ENCODE results near the gene ANOS1.

The ANOS1 gene

GRCh38 chrX:8755116-8755515, 23.2 kb upstream of the ANOS1 start:
- TF ChIP-seq SUZ12 (IDR thresholded peaks at IDR 0.05; ENCODE audit: extremely low read depth, insufficient read depth, insufficient read length): no peak
- TF ChIP-seq YY1 (IDR thresholded peaks at IDR 0.05; ENCODE audit: insufficient read depth, insufficient read length): no peak
- no peak for TF ChIP-seq ZNF274 (IDR thresholded peaks at IDR 0.05; ENCODE audit: low read depth, low read length)
- DNase-seq (ENCODE audit: low read depth, low spot score): no peak

GRCh38 chrX:8749697-8750096, 17.8 kb upstream of the ANOS1 start:
- no peak for TF ChIP-seq ZNF274 (IDR thresholded peaks at IDR 0.05; ENCODE audit: low read depth, low read length)
- TF ChIP-seq SUZ12 (IDR thresholded peaks at IDR 0.05; ENCODE audit: extremely low read depth, insufficient read depth, insufficient read length): no peak

More at GRCh38 chrX:8755116-8755515, 23.2 kb upstream of the ANOS1 start:
- H3K9ac ChIP-seq (ENCODE audit: insufficient read length, low read depth): no peak overlapping the region
- H3K36me3 ChIP-seq (ENCODE audit: insufficient read depth, insufficient read length, low read length): no peaks in the 10 kb centered on the region
- H3K27me3 ChIP-seq (ENCODE audit: insufficient read depth, insufficient read length): no peaks in the 10 kb centered on the region
- H3K9me3 ChIP-seq (ENCODE audit: insufficient read depth, low read length): peaks cover 7% of the 10 kb centered on the region; the same call in 1 of the 2 replicates
- H3K4me3 ChIP-seq (ENCODE audit: insufficient read length, low read depth): no peak overlapping the region
- H3K4me1 ChIP-seq (ENCODE audit: insufficient read depth, insufficient read length): no peaks in the 10 kb centered on the region

GRCh38 chrX:8748855-8749254, 16.9 kb upstream of the ANOS1 start:
- Histone ChIP-seq H3K9ac (ENCODE audit: insufficient read length, low read depth) (no peak overlapping the region), H3K36me3 (ENCODE audit: insufficient read depth, insufficient read length, low read length) (no peaks in the 10 kb centered on the region), H3K4me3 (ENCODE audit: insufficient read length, low read depth) (no peak overlapping the region), H3K27me3 (ENCODE audit: insufficient read depth, insufficient read length) (peaks cover 6% of the 10 kb centered on the region), H3K9me3 (ENCODE audit: insufficient read depth, low read length) (no peaks in the 10 kb centered on the region), H3K4me1 (ENCODE audit: insufficient read depth, insufficient read length) (no peaks in the 10 kb centered on the region)
- TF ChIP-seq YY1 (IDR thresholded peaks at IDR 0.05; ENCODE audit: insufficient read depth, insufficient read length): no peak
- no peak for TF ChIP-seq SUZ12 (IDR thresholded peaks at IDR 0.05; ENCODE audit: extremely low read depth, insufficient read depth, insufficient read length)
- TF ChIP-seq ZNF274 (IDR thresholded peaks at IDR 0.05; ENCODE audit: low read depth, low read length): no peak
- no peak for DNase-seq (ENCODE audit: low read depth, low spot score)

More at GRCh38 chrX:8749697-8750096, 17.8 kb upstream of the ANOS1 start:
- Histone ChIP-seq H3K4me1 (ENCODE audit: insufficient read depth, insufficient read length) (no peaks in the 10 kb centered on the region), H3K9ac (ENCODE audit: insufficient read length, low read depth) (no peak overlapping the region), H3K4me3 (ENCODE audit: insufficient read length, low read depth) (no peak overlapping the region), H3K36me3 (ENCODE audit: insufficient read depth, insufficient read length, low read length) (no peaks in the 10 kb centered on the region), H3K27me3 (ENCODE audit: insufficient read depth, insufficient read length) (peaks cover 6% of the 10 kb centered on the region), H3K9me3 (ENCODE audit: insufficient read depth, low read length) (no peaks in the 10 kb centered on the region)
- DNase-seq (ENCODE audit: low read depth, low spot score): no peak

GRCh38 chrX:8743126-8743732, 11.3 kb upstream of the ANOS1 start:
- DNase-seq (ENCODE audit: low read depth, low spot score): no peak
- Histone ChIP-seq H3K4me3 (ENCODE audit: insufficient read length, low read depth) (no peak overlapping the region), H3K9ac (ENCODE audit: insufficient read length, low read depth) (no peak overlapping the region), H3K4me1 (ENCODE audit: insufficient read depth, insufficient read length) (no peaks in the 10 kb centered on the region), H3K36me3 (ENCODE audit: insufficient read depth, insufficient read length, low read length) (no peaks in the 10 kb centered on the region), H3K9me3 (ENCODE audit: insufficient read depth, low read length) (no peaks in the 10 kb centered on the region), H3K27me3 (ENCODE audit: insufficient read depth, insufficient read length) (no peaks in the 10 kb centered on the region)
- TF ChIP-seq YY1 (IDR thresholded peaks at IDR 0.05; ENCODE audit: insufficient read depth, insufficient read length) (no peak), SUZ12 (IDR thresholded peaks at IDR 0.05; ENCODE audit: extremely low read depth, insufficient read depth, insufficient read length) (no peak), ZNF274 (IDR thresholded peaks at IDR 0.05; ENCODE audit: low read depth, low read length) (no peak)

- Histone ChIP-seq H3K4me1 (ENCODE audit: insufficient read depth, insufficient read length) (no peaks in the 10 kb centered on the region), H3K9me3 (ENCODE audit: insufficient read depth, low read length) (no peaks in the 10 kb centered on the region), H3K4me3 (ENCODE audit: insufficient read length, low read depth) (no peak overlapping the region), H3K36me3 (ENCODE audit: insufficient read depth, insufficient read length, low read length) (no peaks in the 10 kb centered on the region), H3K27me3 (ENCODE audit: insufficient read depth, insufficient read length) (no peaks in the 10 kb centered on the region), H3K9ac (ENCODE audit: insufficient read length, low read depth) (no peak overlapping the region)
- TF ChIP-seq SUZ12 (IDR thresholded peaks at IDR 0.05; ENCODE audit: extremely low read depth, insufficient read depth, insufficient read length) (no peak), ZNF274 (IDR thresholded peaks at IDR 0.05; ENCODE audit: low read depth, low read length) (no peak), YY1 (IDR thresholded peaks at IDR 0.05; ENCODE audit: insufficient read depth, insufficient read length) (no peak)
- no peak for DNase-seq (ENCODE audit: low read depth, low spot score)
These were observed 10.0 kb upstream of the ANOS1 start for GRCh38 chrX:8741981-8742380.

- no peak for DNase-seq (ENCODE audit: low read depth, low spot score)
- H3K9ac ChIP-seq (ENCODE audit: insufficient read length, low read depth): no peak overlapping the region
- no peak for TF ChIP-seq SUZ12 (IDR thresholded peaks at IDR 0.05; ENCODE audit: extremely low read depth, insufficient read depth, insufficient read length)
- TF ChIP-seq ZNF274 (IDR thresholded peaks at IDR 0.05; ENCODE audit: low read depth, low read length): no peak
- TF ChIP-seq YY1 (IDR thresholded peaks at IDR 0.05; ENCODE audit: insufficient read depth, insufficient read length): no peak
- no peak overlapping the region for H3K4me3 ChIP-seq (ENCODE audit: insufficient read length, low read depth)
- H3K36me3 ChIP-seq (ENCODE audit: insufficient read depth, insufficient read length, low read length): no peaks in the 10 kb centered on the region
- peaks cover 12% of the 10 kb centered on the region for H3K27me3 ChIP-seq (ENCODE audit: insufficient read depth, insufficient read length)
- no peaks in the 10 kb centered on the region for H3K4me1 ChIP-seq (ENCODE audit: insufficient read depth, insufficient read length)
- no peaks in the 10 kb centered on the region for H3K9me3 ChIP-seq (ENCODE audit: insufficient read depth, low read length)
These were observed 6.8 kb upstream of the ANOS1 start for GRCh38 chrX:8738588-8739189.

GRCh38 chrX:8737883-8738282, 5.9 kb upstream of the ANOS1 start:
- no peaks in the 10 kb centered on the region for H3K36me3 ChIP-seq (ENCODE audit: insufficient read depth, insufficient read length, low read length)
- H3K27me3 ChIP-seq (ENCODE audit: insufficient read depth, insufficient read length): peaks cover 20% of the 10 kb centered on the region
- no peak overlapping the region for H3K4me3 ChIP-seq (ENCODE audit: insufficient read length, low read depth)
- no peak overlapping the region for H3K9ac ChIP-seq (ENCODE audit: insufficient read length, low read depth)
- no peaks in the 10 kb centered on the region for H3K4me1 ChIP-seq (ENCODE audit: insufficient read depth, insufficient read length)
- no peak for DNase-seq (ENCODE audit: low read depth, low spot score)
- TF ChIP-seq SUZ12 (IDR thresholded peaks at IDR 0.05; ENCODE audit: extremely low read depth, insufficient read depth, insufficient read length) (no peak), ZNF274 (IDR thresholded peaks at IDR 0.05; ENCODE audit: low read depth, low read length) (no peak), YY1 (IDR thresholded peaks at IDR 0.05; ENCODE audit: insufficient read depth, insufficient read length) (no peak)
- H3K9me3 ChIP-seq (ENCODE audit: insufficient read depth, low read length): no peaks in the 10 kb centered on the region
